HG03280 (cell line): ENCODE measurements around the gene STIMATE.

Experiments
- ATAC-seq: cut with Tn5 transposase; IDR thresholded peaks from one replicate; pipeline ENCODE4 v1.9.1; 2021; ENCODE audit warnings: mild to moderate bottlenecking, moderate library complexity; ENCODE audit not compliant: unreplicated experiment

STIMATE gene

DNA sequence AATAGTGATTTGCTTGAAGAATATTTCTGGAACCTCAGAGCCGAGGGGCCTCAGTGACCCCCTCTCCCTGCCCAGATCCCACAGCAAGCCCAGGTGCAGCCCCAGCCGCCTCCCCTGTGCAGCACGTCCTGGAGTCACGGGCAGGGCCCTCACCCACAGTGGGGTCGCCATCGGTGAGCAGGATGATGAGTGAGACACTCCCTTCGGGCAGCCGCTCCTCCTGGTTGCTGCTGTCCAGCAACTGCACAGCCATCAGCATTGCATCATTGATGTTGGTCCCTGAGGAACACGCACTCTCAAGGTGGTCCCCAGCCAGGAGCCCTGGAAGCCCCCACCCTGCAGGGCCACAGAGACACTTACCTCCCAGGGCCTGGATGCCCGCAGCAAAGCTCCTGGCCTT, 73.3 kb downstream of the STIMATE start:
- ATAC-seq = no peak

DNA sequence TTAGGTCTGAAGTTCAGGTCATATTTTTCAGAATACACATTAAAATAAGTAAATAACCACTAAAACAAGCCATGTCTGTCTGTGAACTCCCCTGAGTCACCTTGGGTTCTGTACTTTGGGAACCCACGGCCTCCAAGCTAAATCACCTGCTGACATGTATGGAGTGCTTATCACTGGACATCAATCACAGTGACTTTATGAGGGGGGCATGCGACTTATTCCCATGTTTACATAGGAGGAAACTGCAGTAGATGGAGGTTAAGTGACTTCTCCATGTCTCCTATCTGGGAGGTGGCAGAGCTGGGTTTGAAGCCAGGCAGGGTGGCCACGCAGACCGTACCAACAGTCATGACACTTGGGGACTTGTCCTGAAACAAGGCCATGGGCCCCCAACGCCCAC, 75.0 kb downstream of the STIMATE start:
- ATAC-seq = no peak

DNA sequence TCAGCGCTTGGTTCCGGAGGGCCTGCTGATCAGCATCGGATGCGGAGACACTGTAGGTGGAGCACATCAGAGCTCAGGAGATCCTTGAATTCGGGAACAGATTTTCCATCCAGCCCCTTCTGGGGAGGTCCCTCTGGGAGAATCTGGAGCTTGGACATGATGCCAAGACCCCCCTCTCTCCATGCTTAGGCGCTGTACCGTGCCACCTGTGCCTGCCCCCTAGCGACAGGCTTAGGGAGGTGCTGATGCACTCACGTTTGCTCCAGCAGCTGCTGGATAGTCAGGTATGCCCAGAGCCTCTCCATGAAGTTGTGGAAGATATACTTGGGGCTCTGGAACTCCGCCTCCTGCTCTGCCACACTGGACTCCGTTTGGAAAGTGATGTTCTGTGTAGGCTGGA, 76.6 kb downstream of the STIMATE start:
- ATAC-seq = no peak

DNA sequence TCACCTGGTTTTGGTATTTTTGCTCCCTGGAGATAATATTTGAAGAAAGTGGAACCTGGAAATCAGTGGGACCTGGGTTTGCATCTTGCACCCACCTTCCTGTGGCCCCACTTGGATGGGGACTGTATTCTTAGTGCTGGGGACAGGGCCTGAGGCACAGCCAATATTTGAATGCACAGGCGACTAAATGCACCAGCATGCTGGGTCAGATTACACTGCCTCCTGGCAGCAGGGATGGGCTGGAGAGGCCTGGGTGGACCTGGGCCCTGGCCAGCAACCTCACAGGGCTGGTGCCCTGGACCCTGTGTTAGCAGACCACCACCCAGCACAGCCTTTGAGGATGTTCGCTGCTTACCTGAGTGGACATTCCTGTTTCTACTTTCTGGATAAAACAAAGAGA, 77.4 kb downstream of the STIMATE start:
- no peak for ATAC-seq

DNA sequence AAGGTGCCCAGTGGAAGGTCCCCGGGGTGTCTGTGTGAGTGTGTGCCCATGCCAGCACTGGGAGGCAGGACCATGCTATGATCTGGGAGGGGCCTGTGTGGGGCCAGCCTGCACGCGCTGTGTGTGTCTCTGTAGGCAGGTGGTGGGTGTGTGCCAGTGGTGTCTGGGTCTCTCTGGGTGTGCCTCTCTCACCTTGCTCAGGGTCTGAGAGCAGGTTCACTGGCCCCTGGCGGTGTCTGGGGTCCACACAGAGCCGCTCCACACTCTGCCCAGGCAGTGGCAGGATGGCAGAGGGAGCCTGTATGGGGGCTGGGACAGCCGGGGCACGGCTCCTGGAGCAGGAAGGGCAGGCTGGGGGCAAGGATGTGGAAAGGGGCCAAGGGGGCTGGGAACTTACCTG, 79.5 kb downstream of the STIMATE start:
- no peak for ATAC-seq

DNA sequence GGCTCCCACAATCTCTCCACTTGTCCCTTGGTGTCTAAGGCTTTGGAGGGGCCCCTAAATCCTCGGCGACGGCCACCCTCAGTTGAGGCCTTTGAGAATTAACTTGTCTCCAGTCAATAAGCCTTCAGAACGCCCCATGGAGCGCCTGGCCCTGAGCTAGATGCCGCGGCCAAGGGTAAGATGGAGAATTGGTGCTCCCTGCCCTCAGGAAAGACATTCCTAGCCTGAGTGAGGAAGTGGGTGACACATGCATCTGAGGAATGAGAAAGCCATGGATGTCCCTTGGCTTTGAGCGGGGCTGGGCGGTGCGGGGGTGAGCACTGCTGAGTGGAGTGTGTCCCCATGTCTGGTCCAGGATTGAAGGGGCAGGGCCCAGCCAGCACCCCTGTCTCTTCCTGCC, 80.1 kb downstream of the STIMATE start:
- ATAC-seq = no peak

DNA sequence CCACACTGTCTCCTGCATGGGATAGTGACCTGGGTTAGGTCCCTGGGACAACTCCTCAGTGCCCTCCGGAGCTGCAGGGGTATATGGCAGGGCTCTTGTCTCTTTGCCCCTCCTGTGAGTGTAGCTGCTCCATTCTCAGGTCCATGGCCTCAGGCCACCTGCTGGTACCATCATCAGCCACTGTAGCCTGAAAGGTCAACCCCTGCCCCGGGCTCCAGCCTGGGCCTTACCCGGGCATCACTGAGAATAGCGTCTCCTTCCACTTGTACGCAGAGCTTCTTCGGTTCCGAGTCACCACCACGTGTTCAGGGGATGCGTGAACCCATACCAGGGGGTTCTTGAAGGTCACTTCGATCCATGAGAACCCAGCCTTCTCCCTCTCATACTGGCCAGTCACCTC, 80.7 kb downstream of the STIMATE start:
- no peak for ATAC-seq

DNA sequence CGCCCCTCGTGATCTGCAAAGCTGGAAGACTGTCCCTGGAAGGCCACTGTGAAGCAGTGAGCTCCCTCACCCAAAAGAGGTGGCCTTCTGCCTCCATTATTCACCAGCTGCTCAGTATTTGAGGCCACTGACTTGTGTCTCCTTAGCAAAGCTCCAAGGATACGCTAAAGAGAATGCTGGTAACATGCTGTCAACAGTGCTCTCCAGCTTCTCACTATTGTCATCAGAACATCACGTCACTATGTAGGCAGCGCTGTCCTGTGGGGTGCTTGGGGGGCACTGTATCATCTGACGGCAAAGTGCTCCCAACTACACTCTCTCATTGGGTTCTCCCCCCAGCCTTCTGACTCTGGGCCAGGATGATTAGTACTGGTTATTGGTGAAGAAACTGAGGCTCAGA, 81.1 kb downstream of the STIMATE start:
- no peak for ATAC-seq

DNA sequence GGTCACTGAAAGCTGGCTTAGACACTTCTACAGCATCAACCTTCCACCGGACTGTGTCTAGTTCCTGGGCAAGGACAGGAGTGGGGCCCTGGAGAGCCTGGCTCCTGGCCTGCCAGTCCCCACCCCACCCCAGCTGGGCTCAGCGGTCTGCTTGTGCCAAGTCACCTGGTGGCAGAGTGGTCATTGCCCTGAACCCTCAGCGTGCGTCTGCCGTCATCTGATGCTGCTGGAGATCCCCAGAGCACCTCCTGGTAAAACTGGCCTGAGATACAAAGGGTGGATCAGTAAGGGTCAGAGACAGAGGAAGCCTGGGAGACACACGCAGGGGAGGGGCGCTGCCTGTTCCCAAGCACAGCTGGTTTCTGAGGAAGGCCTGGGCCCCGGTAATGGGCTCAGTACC, 83.5 kb downstream of the STIMATE start:
- ATAC-seq = no peak

DNA sequence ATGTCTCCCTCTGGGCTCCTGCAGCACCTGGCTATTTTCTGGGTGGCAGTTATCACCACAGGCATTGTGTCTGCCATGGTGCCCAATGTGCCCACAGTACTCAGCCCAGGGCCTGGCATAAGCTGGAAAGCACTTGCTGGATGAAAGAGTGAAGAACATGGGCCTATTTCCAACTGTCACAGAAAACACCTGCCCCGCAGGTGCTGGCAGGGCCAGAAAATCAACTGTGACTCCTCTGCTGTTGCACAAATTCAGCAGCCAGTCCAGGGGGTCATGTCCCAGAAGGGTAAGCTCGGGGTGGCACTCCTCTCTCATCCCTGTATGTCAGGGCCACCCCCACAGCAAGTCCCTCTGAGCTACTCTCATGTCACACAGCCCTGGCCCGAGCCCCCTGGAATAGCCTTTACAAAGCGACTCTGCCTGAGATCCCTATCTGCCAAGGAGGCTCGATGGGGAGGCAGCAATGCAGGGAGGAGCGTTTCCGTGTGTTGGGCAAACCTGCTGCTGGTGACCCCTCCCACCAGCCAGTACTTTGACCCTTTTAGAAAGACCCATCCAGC, 85.8 kb downstream of the STIMATE start:
- ATAC-seq = no peak

DNA sequence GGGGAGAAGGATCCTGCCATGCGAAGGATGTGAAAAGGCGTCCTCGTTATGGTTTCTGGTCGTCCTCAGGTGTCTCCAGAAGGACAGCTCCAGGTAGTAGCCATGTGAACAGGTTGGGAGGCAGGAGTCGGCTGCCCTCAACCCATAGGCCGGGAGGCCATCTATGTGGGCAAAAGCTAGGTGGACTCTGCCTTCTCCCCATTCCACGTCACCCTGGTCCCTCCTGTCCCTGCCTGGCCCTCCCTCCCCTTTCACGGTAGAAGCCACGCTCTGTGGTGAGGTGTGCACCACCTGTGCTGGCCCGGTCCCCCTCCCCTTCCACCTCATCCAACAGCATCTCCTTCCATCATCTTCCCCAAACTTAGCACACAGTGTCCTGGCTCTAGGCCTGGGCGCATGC, 86.4 kb downstream of the STIMATE start:
- ATAC-seq = no peak

DNA sequence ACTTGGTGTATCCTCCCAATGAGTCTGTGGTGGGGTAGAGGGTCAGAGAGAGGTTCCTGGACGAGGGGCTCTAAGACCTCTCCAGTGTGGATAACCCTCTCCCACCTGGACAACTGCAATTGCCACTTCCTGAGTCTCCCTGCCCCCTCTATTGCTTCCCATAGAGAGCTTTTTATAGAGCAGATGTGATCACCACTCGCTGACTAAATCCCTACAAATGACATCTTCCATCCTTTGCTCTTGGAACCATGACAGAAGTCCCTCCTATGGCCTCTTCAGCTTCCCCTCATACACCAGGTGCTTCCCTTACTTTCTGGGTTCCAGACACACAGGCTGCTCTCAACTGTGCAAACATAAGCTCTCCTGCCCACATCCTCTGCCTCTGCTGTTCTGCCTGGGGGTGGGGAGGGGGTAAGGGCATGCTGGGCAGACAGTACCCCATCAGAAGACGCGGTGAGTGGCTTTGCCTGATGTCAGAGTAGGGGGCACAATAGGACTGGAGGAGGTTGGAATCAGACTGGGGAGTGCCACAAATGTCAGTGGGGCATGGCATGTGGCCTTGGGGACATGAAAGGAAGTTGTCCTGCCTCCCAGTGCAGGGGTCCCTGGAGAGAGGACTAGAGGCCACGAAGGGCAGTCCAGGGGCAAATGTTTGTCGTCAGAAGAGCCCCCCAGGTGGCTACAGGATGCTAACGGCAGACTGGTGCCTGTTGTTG, 87.5 kb downstream of the STIMATE start:
- ATAC-seq = no peak

DNA sequence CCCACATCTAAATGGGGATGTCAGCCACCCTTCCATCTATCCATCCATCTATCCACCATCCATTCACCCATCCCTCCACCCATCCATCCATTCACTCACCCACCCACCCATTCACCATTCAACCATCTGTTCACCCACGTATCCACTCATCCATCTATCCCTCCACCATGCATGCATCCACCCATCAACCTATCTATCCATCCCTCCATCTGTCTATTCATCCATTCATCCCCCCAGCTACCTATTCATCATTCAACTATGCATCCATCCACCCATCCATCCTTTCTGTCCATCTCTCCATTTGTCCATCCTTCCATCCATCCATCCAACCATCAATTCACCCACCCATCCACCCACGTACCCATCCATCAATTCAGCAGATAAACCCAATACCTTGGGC, 88.2 kb downstream of the STIMATE start:
- no peak for ATAC-seq

DNA sequence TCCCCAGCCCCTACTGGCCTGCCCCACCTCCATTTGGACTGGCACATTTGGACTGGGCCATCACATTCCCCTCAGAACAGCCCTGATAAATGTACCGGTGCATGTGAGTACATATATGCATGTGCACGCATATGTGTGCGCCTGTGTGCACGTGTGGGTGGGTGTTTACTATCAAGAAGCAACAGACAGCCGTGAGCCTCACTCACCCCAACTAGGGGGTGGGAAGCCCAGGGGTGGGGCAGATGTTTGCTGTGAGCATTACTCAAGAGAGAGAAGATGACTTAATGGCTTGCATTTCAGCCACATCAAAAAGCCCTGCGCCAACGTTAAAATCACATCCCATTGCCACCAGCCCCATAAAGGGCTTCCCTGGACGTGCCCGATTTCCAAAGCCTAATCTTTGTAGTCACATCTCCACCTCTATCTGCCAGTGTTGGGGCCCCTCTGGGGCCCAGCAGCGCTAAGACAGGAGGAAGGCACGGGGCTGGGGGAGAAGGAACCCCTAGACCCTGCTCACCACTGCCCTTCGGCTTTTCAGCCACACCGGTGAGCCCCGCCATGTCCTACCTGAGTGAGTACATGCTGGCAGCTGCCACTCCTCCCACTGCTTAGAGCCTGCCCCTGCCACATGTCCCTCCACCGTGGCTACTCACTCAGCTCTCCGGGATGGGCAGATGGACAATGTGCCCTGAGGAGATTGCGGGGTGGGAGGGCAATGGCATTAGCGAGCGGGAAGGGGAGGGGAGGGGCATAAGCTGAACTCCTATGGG, 91.9 kb downstream of the STIMATE start:
- no peak for ATAC-seq

DNA sequence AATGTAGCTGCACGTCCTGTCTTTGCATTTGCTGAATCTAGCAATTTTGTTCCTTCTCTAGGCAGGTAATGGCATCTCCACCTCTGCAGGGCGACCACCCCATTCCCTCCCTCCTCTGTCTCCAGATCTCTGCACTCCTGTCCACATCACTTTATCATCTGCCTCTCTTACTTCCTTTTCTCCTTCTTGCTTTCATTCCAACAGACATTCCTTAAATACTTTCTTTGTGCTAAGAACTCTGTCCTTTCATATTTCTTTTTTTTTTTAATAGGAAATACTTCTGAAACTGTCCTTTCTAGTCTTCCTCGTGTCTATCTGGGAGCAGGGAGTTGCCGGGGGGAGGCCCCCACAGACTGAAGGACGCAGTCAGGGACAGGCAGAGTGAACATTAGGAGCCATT, 95.5 kb downstream of the STIMATE start:
- no peak for ATAC-seq

DNA sequence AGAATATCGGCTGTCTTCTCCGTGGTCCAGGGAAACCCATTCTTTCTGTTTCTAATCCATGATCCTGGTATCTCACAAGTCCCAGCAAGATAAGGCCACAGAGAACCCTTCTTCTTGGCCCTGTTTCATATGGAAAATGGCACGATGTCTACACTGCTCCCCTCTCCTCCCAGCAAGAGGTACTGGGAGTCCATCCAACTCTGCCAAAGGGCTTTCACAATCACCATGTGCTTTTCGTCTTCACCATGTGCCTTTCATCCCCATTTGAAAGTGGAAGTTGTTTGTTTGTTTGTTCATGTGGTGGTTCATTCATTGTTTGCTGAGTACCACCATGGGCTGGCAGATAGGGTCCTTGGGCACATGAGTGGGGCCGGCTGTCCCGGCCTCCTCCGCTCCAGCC, 97.3 kb downstream of the STIMATE start:
- no peak for ATAC-seq

DNA sequence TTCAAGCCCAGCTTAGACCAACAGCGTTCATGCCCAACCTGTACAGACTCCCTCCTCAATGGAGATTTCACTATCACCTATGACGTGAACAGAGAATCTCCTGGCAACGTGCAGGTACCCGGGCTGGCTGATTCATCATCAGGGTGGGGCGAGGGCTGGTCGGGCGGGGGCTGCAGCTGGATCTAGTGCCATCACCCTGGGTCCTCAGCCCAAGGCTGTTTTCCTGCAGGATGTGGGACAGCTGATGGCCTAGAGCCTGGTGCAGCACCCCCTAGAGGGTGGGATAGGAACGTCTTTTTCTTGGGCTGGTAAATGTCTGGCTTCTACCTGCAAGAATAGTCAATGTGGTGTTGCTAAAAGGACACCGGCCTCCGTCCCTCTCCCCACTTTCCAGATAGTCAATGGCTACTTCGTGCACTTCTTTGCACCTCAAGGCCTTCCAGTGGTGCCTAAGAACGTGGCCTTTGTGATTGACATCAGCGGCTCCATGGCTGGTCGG, 98.3 kb downstream of the STIMATE start:
- no peak for ATAC-seq

DNA sequence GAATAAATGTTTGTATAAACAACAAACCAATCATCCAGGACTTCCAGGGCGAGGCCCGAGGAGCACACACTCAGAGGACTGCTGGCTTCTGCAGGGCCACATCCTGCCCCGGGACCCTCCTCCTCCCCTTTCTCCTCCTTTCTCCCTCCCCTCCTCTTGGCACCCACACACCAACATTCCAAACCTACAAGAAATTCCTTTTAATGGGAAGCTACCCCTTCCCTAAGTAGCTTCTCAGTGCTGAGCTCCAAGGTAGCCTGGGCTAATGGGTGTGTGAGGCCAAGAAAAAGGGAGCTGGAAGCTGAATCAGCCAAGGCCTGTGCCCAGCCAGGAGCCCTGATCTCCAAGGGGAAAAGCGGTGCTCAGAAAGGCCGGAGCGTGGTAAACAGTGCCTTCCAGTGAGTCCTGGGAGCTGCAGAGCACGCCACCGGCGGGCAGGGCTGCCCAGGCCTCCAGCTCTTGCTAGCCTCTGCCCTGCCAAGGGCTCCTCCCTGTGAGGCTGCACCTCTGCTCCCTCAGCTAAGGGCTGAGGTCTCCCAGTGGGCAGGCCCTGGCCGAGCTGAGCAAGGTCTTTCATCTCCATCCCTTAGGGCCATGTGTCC, 98.9 kb downstream of the STIMATE start:
- no peak for ATAC-seq

DNA sequence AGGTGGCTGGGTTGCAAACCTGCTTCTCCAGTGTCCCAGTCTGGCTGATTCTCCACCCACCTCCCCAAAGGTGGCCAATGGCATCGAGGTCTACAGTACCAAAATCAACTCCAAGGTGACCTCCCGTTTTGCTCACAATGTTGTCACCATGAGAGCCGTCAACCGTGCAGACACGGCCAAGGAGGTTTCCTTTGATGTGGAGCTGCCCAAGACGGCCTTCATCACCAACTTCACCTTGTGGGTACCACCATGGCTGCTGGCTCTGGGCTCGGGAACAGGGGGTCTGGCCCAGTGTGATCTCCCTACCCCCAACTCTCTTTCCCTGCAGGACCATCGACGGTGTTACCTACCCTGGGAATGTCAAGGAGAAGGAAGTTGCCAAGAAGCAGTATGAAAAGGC, 100.9 kb downstream of the STIMATE start:
- ATAC-seq = no peak

DNA sequence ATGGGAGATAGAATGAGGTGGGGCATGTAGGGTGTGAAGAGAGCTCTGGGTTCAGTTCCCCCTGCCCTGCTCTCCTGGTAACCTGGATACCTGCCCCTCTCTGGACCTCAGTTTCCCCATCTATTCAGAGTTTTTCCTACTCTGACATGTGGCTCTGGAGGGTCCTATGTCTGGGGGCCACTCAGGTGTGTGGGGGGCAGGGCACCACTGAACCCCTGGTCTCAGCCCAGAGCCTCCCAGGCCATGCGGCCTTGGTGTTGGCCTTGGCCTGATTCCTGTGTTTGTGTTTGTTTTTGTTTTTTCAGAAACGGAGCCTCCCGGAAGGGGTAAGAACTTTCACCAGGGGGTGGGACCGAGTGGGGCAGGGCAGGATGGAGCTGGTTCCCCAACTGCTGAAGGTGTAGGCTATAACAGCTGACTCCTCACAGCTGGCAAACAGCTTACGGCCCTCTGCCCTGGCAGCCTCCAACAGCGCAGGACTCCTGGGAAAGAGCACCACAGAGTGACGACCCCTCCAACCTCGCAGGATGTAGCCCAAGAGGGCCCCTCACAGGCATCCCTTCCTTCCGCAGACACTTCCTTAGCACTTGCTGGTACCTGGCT, 101.9 kb downstream of the STIMATE start:
- no peak for ATAC-seq

DNA sequence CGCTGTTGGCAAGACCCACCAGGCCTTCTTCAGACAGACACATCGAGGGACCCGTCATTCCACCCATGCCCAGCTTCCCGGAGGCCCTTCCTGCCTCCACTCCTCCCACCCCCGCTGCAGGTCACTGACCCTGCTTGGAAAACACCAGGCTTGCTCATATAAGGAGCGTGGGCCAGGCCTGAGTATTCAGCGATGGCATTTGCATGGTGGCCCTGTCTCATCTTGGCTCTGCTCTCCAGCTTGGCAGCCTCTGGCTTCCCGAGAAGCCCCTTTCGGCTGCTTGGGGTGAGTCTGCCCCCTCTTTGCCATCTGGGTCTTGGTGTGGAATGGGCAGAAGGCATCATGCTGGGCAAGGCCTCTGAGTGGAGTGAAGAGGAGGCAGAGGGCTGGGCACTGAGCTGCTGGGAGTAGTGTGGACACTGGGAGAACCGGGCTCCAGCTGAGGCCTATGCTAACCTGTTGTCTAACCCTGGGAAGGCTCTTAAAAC, 102.7 kb downstream of the STIMATE start, which contains the start of gene ITIH3:
Gene ITIH3 (plus strand): TSS at position 185 of the 488 bp plus-strand sequence. CDS start 8 bp downstream, at position 193.
- no peak for ATAC-seq
